ENCODE measurements around the gene STYXL1. TPM values are rescaled to one million over a fixed set of nuclear protein-coding genes. Genes with fewer than 3 reads are reported as not detected.

The STYXL1 gene
- total RNA-seq, 1 experiment from 2014 or later = 61.3 TPM

GRCh38 chr7:75955331-75955955, 92.4 kb downstream of the STYXL1 start:
- peaks cover 15% of the 10 kb centered on the region for H3K4me1 ChIP-seq (ENCODE audit: insufficient read depth, low read length)
- ATAC-seq = no peak
- intact Hi-C loops (cut with micrococcal nuclease) = no loop called here
- H4K20me1 ChIP-seq (ENCODE audit: low read length) = 0 out of 2 replicates have a peak, but pooled peaks cover 4% of the 10 kb centered on the region
- TF ChIP-seq EZH2 (IDR thresholded peaks at IDR 0.05; ENCODE audit: low read length, unreplicated experiment) = no peak
- TF ChIP-seq EZH2phosphoT487 (IDR thresholded peaks at IDR 0.05; ENCODE audit: borderline replicate concordance, low read length) = no peak
- no peak for TF ChIP-seq CTCF (conservative IDR thresholded peaks at IDR 0.05; ENCODE audit: low read depth, low read length)
- peaks cover 21% of the 10 kb centered on the region for H3K36me3 ChIP-seq (ENCODE audit: low read depth, low read length)
- H3K9me3 ChIP-seq (ENCODE audit: low read length) = no peaks in the 10 kb centered on the region
- no peak overlapping the region for H3K4me3 ChIP-seq (ENCODE audit: low read length)
- H3F3A ChIP-seq (ENCODE audit: low read length, unreplicated experiment) = no peaks in the 10 kb centered on the region
- H3K27ac ChIP-seq (ENCODE audit: low read length) = 0 out of 2 replicates have a peak overlapping the region, but pooled peaks have one; percentile 25
- no TSS peak for BruUV-seq (replicated peaks)
- ChIA-PET POLR2A (ENCODE audit: unreplicated experiment) (no interaction called here), CTCF (no interaction called here)
- H3K9ac ChIP-seq (ENCODE audit: low read length) = no peak overlapping the region
- no peak overlapping the region for H3K4me2 ChIP-seq (ENCODE audit: low read length)
- H2AFZ ChIP-seq (ENCODE audit: low read length) = no peak overlapping the region
- H3K79me2 ChIP-seq (ENCODE audit: low read length) = no peaks in the 10 kb centered on the region; the same call in 1 of the 2 replicates
- no peak for DNase-seq
- H3K27me3 ChIP-seq (ENCODE audit: low read length) = no peaks in the 10 kb centered on the region
- no peaks in the 10 kb centered on the region for H3K9me2 ChIP-seq (replicated peaks; ENCODE audit: low read length)

- Histone ChIP-seq H3K9me2 (replicated peaks; ENCODE audit: low read length) (no peaks in the 10 kb centered on the region), H3K36me3 (ENCODE audit: low read depth, low read length) (peaks cover 21% of the 10 kb centered on the region), H3K4me1 (ENCODE audit: insufficient read depth, low read length) (peaks cover 15% of the 10 kb centered on the region), H3K27me3 (ENCODE audit: low read length) (no peaks in the 10 kb centered on the region), H3F3A (ENCODE audit: low read length, unreplicated experiment) (no peaks in the 10 kb centered on the region), H3K4me3 (ENCODE audit: low read length) (no peak overlapping the region), H4K20me1 (ENCODE audit: low read length) (0 out of 2 replicates have a peak, but pooled peaks cover 4% of the 10 kb centered on the region), H3K79me2 (ENCODE audit: low read length) (no peaks in the 10 kb centered on the region; the same call in 1 of the 2 replicates), H3K4me2 (ENCODE audit: low read length) (no peak overlapping the region), H3K27ac (ENCODE audit: low read length) (no peak overlapping the region), H3K9ac (ENCODE audit: low read length) (no peak overlapping the region), H2AFZ (ENCODE audit: low read length) (no peak overlapping the region), H3K9me3 (ENCODE audit: low read length) (no peaks in the 10 kb centered on the region)
- CTCF ChIA-PET = no interaction called here
- TF ChIP-seq EZH2 (IDR thresholded peaks at IDR 0.05; ENCODE audit: low read length, unreplicated experiment) (no peak), CTCF (conservative IDR thresholded peaks at IDR 0.05; ENCODE audit: low read depth, low read length) (no peak), EZH2phosphoT487 (IDR thresholded peaks at IDR 0.05; ENCODE audit: borderline replicate concordance, low read length) (no peak)
- no peak for ATAC-seq
- no peak for DNase-seq
- intact Hi-C loops (cut with micrococcal nuclease) = no loop called here
- POLR2A ChIA-PET (ENCODE audit: unreplicated experiment) = no interaction called here
- BruUV-seq (replicated peaks) = no TSS peak
Observed at GRCh38 chr7:75953931-75954330, 93.9 kb downstream of the STYXL1 start.

- no peak overlapping the region for H3K9ac ChIP-seq (ENCODE audit: low read length)
- no TSS peak for BruUV-seq (replicated peaks)
- no peaks in the 10 kb centered on the region for H3K27me3 ChIP-seq (ENCODE audit: low read length)
- ChIA-PET CTCF (no interaction called here), POLR2A (ENCODE audit: unreplicated experiment) (no interaction called here)
- peaks cover 4% of the 10 kb centered on the region for H3K79me2 ChIP-seq (ENCODE audit: low read length)
- no peak overlapping the region for H2AFZ ChIP-seq (ENCODE audit: low read length)
- H3F3A ChIP-seq (ENCODE audit: low read length, unreplicated experiment) = no peaks in the 10 kb centered on the region
- intact Hi-C loops (cut with micrococcal nuclease) = no loop called here
- no peak overlapping the region for H3K4me3 ChIP-seq (ENCODE audit: low read length)
- no peak overlapping the region for H3K27ac ChIP-seq (ENCODE audit: low read length)
- DNase-seq (no peak), ATAC-seq (no peak)
- H3K4me2 ChIP-seq (ENCODE audit: low read length) = no peak overlapping the region
- H4K20me1 ChIP-seq (ENCODE audit: low read length) = 0 out of 2 replicates have a peak, but pooled peaks cover 4% of the 10 kb centered on the region
- H3K4me1 ChIP-seq (ENCODE audit: insufficient read depth, low read length) = peaks cover 10% of the 10 kb centered on the region
- H3K9me3 ChIP-seq (ENCODE audit: low read length) = no peaks in the 10 kb centered on the region
- no peaks in the 10 kb centered on the region for H3K9me2 ChIP-seq (replicated peaks; ENCODE audit: low read length)
- TF ChIP-seq CTCF (conservative IDR thresholded peaks at IDR 0.05; ENCODE audit: low read depth, low read length) (no peak), EZH2phosphoT487 (IDR thresholded peaks at IDR 0.05; ENCODE audit: borderline replicate concordance, low read length) (no peak), EZH2 (IDR thresholded peaks at IDR 0.05; ENCODE audit: low read length, unreplicated experiment) (no peak)
- H3K36me3 ChIP-seq (ENCODE audit: low read depth, low read length) = peaks cover 21% of the 10 kb centered on the region
Observed at GRCh38 chr7:75953431-75953830, 94.4 kb downstream of the STYXL1 start.

Measured in PC-3 (cell line).